ENCODE measurements around the gene USP51.

DNA sequence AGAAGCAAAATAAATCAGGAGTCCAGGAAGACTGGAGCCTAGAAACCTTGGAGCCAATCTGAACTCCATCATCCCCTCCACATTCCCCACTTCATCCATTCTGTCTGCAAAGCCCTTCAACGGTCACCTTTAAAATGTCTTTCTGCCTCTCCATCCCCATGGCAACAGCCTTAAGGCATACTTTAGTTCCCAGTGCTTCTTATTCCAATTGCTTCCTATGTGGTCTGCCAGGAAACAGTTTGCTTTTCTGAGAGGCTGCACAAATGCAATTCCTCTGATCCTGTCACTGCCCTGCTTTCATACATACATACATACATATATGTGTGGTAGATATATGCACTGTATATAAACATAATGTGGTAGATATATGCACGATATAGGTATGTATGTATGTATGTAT lies 38.5 kb downstream of the USP51 start:
- no peak for TF ChIP-seq EZH2 (IDR thresholded peaks at IDR 0.05; ENCODE audit: low read depth)
- TF ChIP-seq, protein P1, sequence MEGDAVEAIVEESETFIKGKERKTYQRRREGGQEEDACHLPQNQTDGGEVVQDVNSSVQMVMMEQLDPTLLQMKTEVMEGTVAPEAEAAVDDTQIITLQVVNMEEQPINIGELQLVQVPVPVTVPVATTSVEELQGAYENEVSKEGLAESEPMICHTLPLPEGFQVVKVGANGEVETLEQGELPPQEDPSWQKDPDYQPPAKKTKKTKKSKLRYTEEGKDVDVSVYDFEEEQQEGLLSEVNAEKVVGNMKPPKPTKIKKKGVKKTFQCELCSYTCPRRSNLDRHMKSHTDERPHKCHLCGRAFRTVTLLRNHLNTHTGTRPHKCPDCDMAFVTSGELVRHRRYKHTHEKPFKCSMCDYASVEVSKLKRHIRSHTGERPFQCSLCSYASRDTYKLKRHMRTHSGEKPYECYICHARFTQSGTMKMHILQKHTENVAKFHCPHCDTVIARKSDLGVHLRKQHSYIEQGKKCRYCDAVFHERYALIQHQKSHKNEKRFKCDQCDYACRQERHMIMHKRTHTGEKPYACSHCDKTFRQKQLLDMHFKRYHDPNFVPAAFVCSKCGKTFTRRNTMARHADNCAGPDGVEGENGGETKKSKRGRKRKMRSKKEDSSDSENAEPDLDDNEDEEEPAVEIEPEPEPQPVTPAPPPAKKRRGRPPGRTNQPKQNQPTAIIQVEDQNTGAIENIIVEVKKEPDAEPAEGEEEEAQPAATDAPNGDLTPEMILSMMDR (conservative IDR thresholded peaks at IDR 0.05): no peak
